ENCODE data around the gene ARHGEF18.
"Not testable (repeated sequence)": the region's sequence is repeated elsewhere in the genome, so short reads cannot be mapped to it uniquely, and the experiment has no call there.

The ARHGEF18 gene

GRCh38 chr19:7348587-7349230 lies at the start of gene ARHGEF18:
TSS of gene ARHGEF18 (plus strand) at chr19:7348937. CDS start at chr19:7362891, 13,954 bp downstream.
- no peak for DNase-seq (ENCODE audit: insufficient read length, low spot score)
- FAIRE-seq: no peak

GRCh38 chr19:7301525-7301924 lies 47.2 kb upstream of the ARHGEF18 start:
- no peak for FAIRE-seq

GRCh38 chr19:7303470-7303869 lies 45.3 kb upstream of the ARHGEF18 start:
- DNase-seq (ENCODE audit: insufficient read length, low spot score): no peak
- FAIRE-seq: no peak

More at GRCh38 chr19:7301525-7301924, 47.2 kb upstream of the ARHGEF18 start:
- DNase-seq (ENCODE audit: insufficient read length, low spot score): no peak

GRCh38 chr19:7304200-7304599 lies 44.5 kb upstream of the ARHGEF18 start:
- FAIRE-seq (no peak), DNase-seq (ENCODE audit: insufficient read length, low spot score) (no peak)

- DNase-seq (ENCODE audit: insufficient read length, low spot score) (no peak), FAIRE-seq (no peak)
These were observed 41.0 kb upstream of the ARHGEF18 start for GRCh38 chr19:7307590-7308218.

GRCh38 chr19:7308327-7308726 lies 40.4 kb upstream of the ARHGEF18 start:
- FAIRE-seq; DNase-seq (ENCODE audit: insufficient read length, low spot score): not testable (repeated sequence)

- FAIRE-seq (no peak), DNase-seq (ENCODE audit: insufficient read length, low spot score) (no peak)
These were observed 36.8 kb upstream of the ARHGEF18 start for GRCh38 chr19:7311911-7312310.

GRCh38 chr19:7312816-7313215 lies 35.9 kb upstream of the ARHGEF18 start:
- no peak for FAIRE-seq

GRCh38 chr19:7318176-7318575 lies 30.6 kb upstream of the ARHGEF18 start:
- no peak for FAIRE-seq
- DNase-seq (ENCODE audit: insufficient read length, low spot score): no peak

More at GRCh38 chr19:7312816-7313215, 35.9 kb upstream of the ARHGEF18 start:
- no peak for DNase-seq (ENCODE audit: insufficient read length, low spot score)

GRCh38 chr19:7326105-7326877 lies 22.4 kb upstream of the ARHGEF18 start:
- DNase-seq (ENCODE audit: insufficient read length, low spot score) (no peak), FAIRE-seq (no peak)

- DNase-seq (ENCODE audit: insufficient read length, low spot score): no peak
- no peak for FAIRE-seq
These were observed 20.9 kb upstream of the ARHGEF18 start for GRCh38 chr19:7327802-7328201.

GRCh38 chr19:7328647-7329046 lies 20.1 kb upstream of the ARHGEF18 start:
- FAIRE-seq: no peak
- no peak for DNase-seq (ENCODE audit: insufficient read length, low spot score)

- no peak for FAIRE-seq
These were observed 17.3 kb upstream of the ARHGEF18 start for GRCh38 chr19:7331446-7331845.

GRCh38 chr19:7333198-7334118 lies 15.3 kb upstream of the ARHGEF18 start:
- FAIRE-seq (no peak), DNase-seq (ENCODE audit: insufficient read length, low spot score) (no peak)

More at GRCh38 chr19:7331446-7331845, 17.3 kb upstream of the ARHGEF18 start:
- DNase-seq (ENCODE audit: insufficient read length, low spot score): no peak

GRCh38 chr19:7336321-7336973 lies 12.3 kb upstream of the ARHGEF18 start:
- no peak for DNase-seq (ENCODE audit: insufficient read length, low spot score)
- no peak for FAIRE-seq

GRCh38 chr19:7337380-7338194 lies 11.2 kb upstream of the ARHGEF18 start:
- no peak for FAIRE-seq
- DNase-seq (ENCODE audit: insufficient read length, low spot score): no peak

GRCh38 chr19:7340959-7341837 lies 7.5 kb upstream of the ARHGEF18 start:
- DNase-seq (ENCODE audit: insufficient read length, low spot score) (peak; percentile 69), FAIRE-seq (no peak)

- FAIRE-seq (no peak), DNase-seq (ENCODE audit: insufficient read length, low spot score) (no peak)
These were observed 6.6 kb upstream of the ARHGEF18 start for GRCh38 chr19:7342143-7342542.

Data from HTR-8/SVneo (cell line).